HG02798 (cell line): Measurements from ENCODE around the gene PFDN4.
"Not testable (repeated sequence)": the region's sequence is repeated elsewhere in the genome, so short reads cannot be mapped to it uniquely, and the experiment has no call there.

Source experiments
- ATAC-seq: cut with Tn5 transposase; IDR thresholded peaks from one replicate; pipeline ENCODE4 v1.9.1; 2021; ENCODE audit warnings: mild to moderate bottlenecking; ENCODE audit not compliant: unreplicated experiment, poor library complexity

PFDN4 gene

DNA sequence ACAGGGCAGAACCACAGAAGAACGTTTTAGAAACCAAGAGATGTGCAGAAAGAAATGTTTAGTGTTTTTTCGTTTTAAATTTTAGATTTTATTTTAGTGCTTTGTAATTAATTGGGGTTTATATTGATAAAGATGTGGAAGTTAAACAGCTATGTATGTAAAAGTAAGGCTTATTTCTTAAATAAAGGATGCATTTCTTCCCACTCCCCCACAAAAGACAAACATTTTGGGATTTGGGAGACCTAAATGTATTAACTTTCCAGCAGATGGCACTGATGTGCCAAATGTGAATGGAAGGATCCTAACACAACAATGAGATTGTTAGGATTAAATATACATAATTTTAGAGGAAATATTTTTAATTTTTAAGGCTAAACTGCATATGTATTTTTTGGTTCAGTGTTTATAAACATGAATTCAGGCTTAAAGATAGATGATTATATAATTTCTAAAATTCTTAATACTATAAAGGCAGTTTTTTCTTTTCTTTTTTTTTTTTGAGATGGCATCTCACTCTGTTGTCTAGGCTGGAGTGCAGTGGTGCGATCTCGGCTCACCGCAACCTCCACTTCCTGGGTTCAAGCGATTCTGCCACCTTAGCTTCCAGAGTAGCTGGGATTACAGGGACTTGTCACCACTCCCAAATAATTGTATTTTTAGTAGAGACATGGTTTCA is 12.0 kb downstream of the PFDN4 start:
- no peak for ATAC-seq

DNA sequence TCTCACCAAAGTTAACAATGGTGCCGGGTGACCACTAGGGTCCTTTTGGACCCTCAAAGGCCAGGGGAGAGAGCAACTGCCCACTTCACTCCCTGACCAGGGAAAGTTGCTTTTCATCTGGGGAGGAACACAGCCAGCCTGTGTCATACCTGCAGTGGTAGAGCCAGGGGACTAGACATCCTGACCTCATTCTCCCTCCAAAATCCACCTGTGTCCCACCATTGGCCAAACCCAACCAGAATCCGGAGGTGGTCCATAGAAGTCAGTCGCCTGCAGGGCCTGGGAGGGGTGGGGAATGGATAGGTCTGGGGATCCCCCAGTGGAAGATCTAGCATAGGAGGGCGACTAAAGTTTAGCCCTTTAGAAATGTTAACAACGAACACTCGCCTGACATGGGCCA is 12.8 kb downstream of the PFDN4 start:
- ATAC-seq, result no peak

DNA sequence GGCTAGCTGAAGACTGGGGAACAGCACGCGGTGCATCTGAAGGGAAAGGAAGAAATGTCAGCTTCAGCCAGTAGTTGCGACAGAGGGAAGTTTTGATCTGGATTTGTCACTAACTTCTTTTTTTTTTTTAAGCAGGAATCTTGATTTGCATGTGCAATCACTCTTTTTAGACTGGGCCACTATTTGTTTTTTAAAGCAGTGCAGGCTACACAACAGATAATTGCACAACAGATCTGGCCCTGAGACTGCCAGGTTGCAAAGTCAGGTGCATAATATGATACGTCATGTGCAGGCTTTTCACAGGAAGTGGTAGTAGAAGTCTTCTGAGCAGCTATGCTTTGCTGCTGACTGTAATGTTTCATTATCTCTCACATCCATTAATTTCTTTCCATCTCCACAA is 13.5 kb downstream of the PFDN4 start:
- ATAC-seq, result no peak

DNA sequence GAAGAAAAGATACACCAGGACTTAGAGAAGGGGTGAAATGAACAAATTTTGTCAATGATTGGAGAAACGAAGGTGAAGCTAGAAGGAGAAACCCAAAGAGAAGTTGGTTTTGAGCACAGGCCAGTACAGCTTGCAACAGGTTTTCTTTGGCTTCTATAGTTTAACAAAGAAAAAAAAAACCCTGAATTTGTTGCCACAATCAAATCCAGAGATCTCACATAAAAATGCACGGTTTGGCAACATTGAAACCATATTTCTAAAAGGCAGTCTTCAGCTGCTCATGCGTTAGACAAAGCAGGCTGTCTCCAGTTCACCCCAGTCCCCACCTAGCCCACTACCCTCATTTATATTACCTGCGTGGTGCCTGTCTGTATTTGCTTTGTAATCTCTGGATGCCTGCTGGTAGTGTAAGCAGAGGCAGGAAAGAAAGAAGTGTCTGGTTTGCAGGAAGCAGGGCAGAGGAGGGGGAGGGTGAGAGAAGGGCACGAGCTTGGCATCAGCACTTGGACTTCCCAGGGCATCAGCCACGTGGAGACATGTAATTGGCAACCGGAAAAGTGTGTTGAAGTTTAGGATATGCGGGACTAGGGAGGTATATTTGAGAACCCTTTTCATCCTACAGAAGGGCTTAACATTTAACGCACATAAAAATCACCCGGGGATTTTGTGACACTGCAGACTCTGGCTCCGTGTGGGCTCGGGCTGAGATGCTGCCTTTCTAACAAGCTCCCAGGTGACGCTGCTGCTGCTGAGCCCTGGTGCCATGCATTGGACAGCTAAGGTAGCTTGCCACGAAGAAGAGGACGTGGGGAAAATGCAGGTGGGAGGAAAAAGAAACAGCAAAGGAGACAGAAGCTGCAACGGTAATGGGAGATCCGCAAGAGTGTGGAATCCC is 14.4 kb downstream of the PFDN4 start:
- no peak for ATAC-seq

DNA sequence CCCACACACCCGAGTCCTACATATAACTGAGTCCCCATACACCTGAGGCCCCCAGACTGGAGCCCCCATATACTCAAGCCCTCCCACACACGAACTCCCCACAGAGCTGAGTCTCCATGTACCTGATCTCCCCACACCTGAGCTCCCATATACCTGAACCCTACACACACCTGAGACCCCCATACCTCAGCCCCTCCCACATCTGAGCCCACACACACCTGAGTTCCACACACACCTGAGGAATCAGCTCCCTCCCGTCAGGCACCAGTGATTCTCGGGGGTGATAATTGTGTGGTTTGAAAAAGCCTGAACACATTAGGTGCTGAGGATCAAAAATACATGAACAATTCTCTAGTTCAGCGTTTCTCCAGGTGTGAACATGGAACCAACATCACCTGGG is 15.4 kb downstream of the PFDN4 start:
- ATAC-seq, result no peak

DNA sequence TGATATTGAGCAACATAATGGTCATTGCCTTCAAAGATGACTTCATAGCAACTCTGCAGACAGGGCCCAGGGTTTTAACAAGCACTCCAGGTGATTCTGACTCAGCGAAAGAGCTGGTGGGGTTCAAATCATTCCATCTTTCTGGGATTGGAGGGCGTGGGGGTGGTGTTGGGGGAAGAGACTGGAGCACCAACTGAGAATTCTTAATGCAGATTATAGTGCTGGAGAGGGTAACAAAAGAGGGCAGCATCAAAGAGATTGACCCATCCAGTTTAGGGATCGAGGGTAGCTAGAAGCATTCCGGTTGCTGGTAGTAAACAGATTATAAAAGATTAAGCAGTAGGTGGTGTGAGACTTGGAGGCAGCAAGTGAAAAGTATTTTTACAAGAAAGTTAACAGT is 15.9 kb downstream of the PFDN4 start:
- no peak for ATAC-seq

DNA sequence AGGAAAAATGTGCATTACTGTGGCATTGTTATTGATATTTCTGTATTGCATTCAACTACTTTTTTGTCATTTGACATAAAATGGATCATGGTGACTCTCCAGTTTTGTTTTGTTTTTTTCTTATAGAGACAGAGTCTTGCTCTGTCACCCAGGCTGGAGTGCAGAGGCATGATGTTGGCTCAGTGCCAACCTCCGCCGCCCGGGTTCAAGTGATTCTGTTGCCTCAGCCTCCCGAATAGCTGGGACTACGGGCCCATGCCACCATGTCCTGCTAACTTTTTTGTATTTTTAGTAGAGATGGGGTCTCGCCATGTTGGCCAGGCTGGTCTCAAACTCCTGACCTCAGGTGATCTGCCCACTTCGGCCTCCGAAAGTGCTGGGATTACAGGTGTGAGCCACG is 16.8 kb downstream of the PFDN4 start:
- ATAC-seq, result not testable (repeated sequence)

DNA sequence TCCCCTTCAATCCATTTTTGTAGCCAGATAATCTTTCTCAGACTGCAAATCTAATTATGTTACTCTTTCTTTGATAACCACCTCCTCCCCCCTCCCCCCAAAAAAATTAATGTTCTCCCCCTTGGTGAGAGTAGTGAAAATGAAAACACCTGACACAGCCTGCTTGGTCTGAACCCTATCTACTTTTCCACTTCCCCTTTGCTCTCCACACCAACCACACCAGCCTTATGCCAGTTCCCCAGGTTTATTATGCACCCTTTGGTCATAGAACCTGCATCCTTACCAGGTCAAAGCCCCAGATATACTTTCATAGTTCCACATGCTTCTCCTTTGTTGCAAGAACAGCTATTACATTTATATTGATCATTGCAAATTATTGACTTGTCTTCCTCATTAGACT is 19.4 kb downstream of the PFDN4 start:
- ATAC-seq, result peak; percentile 80

DNA sequence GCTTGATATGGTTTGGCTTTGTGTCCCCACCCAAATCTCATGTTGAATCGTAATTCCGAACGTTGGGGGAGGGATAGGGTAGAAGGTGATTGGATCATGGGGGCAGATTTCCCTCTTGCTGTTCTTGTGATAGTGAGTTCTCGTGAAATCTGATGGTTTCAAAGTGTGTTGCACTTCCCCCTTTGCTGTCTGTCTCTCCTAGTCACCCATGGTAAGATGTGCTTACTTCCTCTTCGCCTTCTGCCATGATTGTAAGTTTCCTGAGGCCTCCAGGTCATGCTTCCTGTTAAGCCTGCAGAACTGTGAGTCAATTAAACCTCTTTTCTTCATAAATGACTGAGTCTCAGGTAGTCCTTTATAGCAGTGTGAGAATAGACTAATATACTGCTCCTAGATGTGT is 19.9 kb downstream of the PFDN4 start:
- ATAC-seq, result no peak

DNA sequence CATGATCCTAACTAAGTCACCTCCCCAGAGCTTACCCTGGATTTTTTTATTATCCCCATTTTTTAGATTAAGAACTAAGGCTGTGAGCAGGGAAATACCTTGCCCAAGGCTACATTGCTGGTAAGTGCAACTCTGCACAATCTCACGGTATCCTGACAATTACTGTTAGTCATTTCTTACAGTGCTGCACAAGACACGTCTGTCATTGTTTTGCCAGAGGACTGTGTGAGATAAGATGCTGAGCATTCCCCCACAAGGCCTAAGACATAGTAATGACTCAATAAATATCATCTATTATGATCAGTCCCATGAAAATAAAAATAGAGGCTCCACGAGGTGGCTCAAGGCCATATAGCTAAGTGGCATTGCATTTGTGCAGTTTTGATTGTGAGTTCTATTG is 21.0 kb downstream of the PFDN4 start:
- no peak for ATAC-seq

DNA sequence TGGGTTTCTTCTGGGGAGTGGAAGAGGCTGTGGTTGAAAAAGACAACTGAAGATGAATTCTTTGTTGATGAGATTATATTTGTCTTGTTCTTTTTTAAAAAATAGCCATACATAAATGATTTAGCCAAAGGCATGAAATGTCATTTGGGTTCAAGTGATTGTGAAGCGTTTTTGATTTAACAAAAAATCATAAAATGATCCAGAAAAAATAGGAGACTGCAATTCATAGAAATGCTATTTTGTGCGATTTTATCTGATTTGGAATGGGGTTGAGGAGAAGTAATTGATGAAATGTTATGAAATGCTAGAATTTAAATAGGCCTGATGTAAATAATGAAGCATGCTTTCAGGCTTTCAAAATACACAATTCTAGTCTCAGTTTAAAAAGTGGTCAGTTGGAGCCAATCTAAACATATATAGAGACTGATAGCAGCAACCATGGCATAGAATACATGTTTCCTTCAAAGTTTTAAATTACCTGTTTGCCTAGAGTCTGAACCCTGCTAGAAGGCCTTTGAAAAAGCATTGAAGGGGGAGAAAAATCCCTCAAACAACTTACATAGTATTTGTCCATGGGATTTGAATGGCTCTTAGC is 21.8 kb downstream of the PFDN4 start:
- ATAC-seq, result no peak

DNA sequence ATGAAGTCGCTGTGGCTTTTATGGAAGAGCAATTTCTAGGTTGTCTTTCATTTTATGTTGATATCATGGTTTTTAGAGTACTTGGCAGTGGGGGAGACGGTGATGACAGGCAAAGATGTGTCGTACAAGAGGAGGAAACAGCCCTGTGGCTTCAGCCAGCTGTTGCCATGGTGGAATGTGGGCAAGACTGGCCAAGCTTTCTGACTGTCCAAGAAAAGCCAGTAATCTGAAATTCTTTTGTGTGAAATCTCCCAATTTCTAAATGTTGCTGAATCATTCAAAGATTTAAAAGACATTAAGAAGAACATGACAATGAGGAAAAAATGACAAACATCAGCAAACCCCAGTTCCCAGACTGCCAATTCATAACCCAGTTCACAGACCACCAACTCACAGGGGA is 23.1 kb downstream of the PFDN4 start:
- ATAC-seq, result no peak

DNA sequence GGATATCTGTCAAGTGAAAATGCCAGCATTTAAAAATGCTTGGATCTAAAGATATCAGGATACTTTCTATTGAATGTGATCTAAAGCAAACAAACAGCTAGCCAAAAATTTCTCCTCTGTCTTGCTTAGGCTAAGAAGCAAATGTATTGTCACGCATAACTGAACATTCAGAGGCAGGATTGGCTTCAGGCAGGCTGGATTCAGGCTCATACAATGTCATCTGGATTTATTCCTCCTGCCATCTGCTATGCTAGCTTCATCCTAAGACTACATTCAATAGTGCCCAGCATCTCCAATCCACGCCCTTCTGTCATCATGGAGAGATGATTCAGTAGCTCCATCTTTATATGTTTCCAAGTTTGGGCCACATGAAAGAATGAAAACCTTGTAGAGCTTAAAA is 27.1 kb downstream of the PFDN4 start:
- ATAC-seq, result no peak

DNA sequence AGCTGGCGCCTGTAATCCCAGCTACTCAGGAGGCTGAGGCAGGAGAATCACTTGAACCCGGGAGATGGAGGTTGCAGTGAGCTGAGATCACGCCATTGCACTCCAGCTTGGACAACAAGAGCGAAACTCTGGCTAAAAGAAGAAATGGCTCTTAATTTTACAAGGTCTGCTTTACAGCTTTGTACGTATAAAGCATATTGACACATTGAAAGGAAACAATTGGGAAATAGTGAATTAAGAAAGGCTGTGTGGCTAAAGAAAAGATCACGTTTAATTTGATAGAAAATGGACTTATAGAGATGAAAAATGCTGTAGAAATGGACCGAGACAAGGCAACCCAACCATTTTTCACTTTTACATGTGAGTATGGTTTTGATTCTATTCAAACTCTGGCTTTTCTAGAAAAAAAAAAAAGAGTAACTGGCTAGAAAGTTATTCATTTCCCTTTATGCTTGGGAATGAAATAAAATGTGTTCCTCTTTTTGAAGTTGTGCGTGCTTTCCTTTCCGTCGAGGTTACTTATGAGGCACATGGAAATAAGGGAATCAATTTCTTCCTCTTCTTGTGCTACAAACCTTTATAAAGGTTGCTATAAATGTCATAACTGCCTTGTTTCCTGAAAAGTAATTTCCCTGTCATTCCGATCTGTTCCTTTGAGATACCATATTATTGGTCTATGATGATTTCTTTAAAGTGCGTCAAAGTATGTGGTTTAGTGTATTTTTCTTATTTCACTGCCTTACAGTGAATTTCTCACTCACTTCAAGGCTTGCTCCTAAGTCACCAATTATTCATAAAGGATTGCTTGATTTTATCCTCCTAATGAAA is 29.4 kb downstream of the PFDN4 start:
- ATAC-seq, result no peak

DNA sequence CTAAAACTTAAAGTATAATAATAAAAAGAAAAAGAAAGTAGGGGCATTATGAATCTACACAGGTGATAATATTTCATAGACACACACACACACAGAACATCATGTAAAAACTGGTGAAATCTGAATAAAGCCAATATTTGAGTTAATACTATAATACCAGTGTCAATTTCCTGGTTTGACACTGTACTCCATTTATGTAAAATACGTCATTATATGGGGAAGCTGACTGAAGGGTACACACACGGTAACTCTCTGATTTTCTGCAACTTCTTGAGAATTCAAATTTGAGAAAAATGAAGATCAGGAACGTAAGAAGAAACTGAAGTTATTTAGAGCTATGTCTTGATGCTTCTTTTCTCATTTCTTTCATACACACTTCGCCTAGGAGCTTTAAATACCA is 36.2 kb downstream of the PFDN4 start:
- ATAC-seq, result no peak

DNA sequence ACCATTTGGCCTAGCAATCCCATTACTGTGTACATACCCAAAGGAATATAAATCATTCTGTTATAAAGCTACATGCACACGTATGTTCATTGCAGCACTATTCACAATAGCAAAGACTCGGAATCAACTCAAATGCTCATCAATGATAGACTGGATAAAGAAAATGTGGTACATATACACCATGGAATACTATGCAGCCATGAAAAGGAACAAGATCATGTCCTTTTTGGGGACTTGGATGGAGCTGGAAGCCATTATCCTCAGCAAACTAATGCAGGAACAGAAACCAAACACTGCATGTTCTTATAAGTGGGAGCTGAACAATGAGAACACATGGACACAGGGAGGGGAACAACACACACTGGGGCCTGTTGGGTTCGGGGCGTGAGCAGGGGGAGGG is 40.8 kb downstream of the PFDN4 start:
- not testable (repeated sequence) for ATAC-seq

DNA sequence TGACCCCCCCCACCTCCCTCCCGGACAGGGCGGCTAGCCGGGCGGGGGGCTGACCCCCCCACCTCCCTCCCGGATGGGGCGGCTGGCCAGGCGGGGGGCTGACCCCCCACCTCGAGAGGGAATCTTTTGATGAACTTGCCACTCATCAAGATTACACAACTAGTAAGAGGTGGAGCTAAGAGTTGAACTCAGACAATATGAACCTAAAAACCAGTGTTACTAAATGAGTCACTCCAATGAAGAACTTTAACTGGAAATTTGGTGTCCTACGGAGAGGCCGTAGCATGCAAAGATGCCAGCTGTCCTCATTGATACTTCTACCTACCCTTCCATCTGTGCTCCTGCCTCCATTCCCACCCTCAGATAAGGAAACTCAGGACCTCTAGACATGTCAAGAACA is 42.8 kb downstream of the PFDN4 start:
- no peak for ATAC-seq

DNA sequence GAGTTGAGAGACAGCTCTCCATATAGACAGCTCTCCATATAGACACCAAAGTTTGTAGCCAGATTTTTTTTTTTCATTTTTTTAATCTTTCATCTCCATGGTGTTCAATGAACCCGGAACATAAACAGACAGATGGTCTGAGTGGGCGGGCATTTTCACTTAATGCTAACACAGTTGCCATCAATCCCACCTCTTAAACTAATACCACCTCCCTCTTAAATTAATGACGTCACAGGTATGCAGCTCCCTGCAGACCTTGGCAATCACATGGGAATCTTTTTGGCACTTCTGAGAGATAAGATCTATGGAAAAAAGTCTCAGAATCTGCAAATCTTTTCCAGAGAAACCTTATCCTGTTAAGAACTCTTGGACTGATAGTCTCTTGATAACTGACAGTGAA is 43.2 kb downstream of the PFDN4 start:
- no peak for ATAC-seq

DNA sequence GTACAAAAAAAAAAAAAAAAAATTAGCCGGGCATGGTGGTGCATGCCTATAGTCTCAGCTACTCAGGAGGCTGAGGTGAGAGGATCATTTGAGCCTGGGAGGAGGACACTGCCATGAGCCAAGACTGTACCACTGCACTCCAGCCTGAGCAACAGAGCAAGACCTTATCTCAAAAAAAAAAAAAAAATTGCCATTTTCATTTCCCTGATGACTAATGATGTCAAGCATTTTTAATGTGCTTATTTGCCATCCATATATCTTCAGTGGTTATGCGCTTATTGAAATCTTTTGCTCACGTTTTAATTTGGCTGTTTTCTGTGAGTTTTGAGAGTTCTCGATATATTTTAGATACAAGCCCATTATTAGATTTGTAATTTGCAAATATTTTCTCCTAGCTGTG is 46.7 kb downstream of the PFDN4 start:
- no peak for ATAC-seq

DNA sequence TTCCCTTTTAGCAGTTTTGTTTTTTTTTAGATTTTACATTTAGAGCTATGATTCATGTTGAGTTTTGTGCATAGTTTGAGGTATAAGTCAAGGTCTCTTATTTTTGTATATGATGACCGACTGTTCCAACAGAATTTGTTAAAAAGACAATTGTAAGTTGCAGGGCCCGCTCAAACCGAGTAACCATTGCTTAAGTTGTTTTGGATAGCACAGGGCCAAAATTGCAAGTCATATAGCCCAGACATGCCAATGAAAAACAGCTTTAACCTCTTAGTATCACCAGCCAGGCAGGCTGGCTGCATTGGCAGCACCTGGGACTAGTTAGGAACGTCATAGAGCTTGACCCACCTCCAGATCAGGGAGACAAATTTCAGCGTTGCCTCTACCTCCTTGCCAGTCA is 47.3 kb downstream of the PFDN4 start:
- no peak for ATAC-seq

DNA sequence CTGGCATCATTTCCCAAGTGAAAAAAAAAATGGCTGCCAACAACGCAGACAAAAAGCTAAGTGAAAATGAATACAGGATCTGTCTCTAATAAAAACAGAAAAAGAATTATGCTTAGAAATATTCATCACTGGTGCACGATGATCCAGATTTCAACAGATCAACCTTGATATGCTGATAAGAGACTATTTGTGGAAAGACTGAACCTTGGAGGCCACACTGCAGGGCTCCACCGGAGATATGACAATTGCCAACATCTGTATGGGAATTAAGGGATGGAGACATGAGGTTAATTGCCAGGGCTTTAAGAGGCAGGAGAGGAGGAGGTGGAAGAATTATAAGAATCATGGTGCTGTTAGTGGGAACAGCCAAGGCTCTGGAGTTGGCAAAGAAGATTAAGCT is 48.3 kb downstream of the PFDN4 start:
- ATAC-seq, result no peak
